Liver (tissue), 9 donors: Measurements from ENCODE around the gene OR13C4. TPM values are rescaled to one million over a fixed set of nuclear protein-coding genes. Genes with fewer than 3 reads are reported as not detected.

Experiments
- DNase-seq: peaks from one replicate; pipeline ENCODE4 v3.0.0-alpha.2; 2017; ENCODE audit warnings: low spot score
- H3K27ac ChIP-seq, 2 donors: one replicate each; pipeline ENCODE4 v1.7.0; 2013; ENCODE audit warnings: inconsistent platforms in 2 of 2, low read length in 2 of 2, control low read depth in 1 of 2, low read depth in 1 of 2, mild to moderate bottlenecking in 1 of 2
- H3K27me3 ChIP-seq, 4 donors: one replicate each; pipeline versions ENCODE4 v1.6.1 to v1.7.0; 2013; ENCODE audit warnings: low read length in 3 of 4, inconsistent platforms in 1 of 4, mild to moderate bottlenecking in 1 of 4, moderate library complexity in 1 of 4; ENCODE audit not compliant: control insufficient read depth in 4 of 4, insufficient read depth in 4 of 4
- H3K36me3 ChIP-seq, 4 donors: one replicate each; pipeline versions ENCODE4 v1.6.1 to v1.7.0; 2013; ENCODE audit warnings: low read length in 3 of 4, mild to moderate bottlenecking in 3 of 4, low read depth in 1 of 4, moderate library complexity in 1 of 4; ENCODE audit not compliant: control insufficient read depth in 4 of 4, insufficient read depth in 3 of 4
- H3K4me1 ChIP-seq, 4 donors: one replicate each; pipeline versions ENCODE4 v1.6.1 to v1.7.0; 2013; ENCODE audit warnings: low read length in 3 of 4, mild to moderate bottlenecking in 3 of 4, moderate library complexity in 1 of 4; ENCODE audit not compliant: control insufficient read depth in 4 of 4, insufficient read depth in 4 of 4
- H3K4me3 ChIP-seq, 3 donors: one replicate each; pipeline versions ENCODE4 v1.6.1 to v1.7.0; 2013; ENCODE audit warnings: low read length in 3 of 3, control low read depth in 1 of 3, low read depth in 1 of 3, mild to moderate bottlenecking in 1 of 3
- H3K9ac ChIP-seq, 2 donors: one replicate each; pipeline ENCODE4 v1.7.0; 2013; ENCODE audit warnings: low read length in 2 of 2, mild to moderate bottlenecking in 2 of 2, moderate library complexity in 2 of 2, control low read depth in 1 of 2, low read depth in 1 of 2
- H3K9me3 ChIP-seq, 4 donors: one replicate each; pipeline versions ENCODE4 v1.6.1 to v1.7.0; 2013; ENCODE audit warnings: low read length in 3 of 4; ENCODE audit not compliant: control insufficient read depth in 4 of 4
- ATF3 ChIP-seq: IDR thresholded peaks from 2 replicates; pipeline ENCODE4 v1.6.1; 2016; ENCODE audit warnings: antibody characterized with exemption
- CTCF ChIP-seq: fragments of 150-350 bp; IDR thresholded peaks from 2 replicates; pipeline ENCODE4 v1.5.1; 2017; ENCODE audit warnings: improper control_type of control experiment, low read depth, low read length; ENCODE audit not compliant: missing input control
- EGR1 ChIP-seq, 2 donors: IDR thresholded peaks; 2 replicates each; pipeline ENCODE4 v1.6.1; 2016 to 2018; ENCODE audit warnings: antibody characterized with exemption in 2 of 2, low read depth in 2 of 2
- FOXA1 ChIP-seq: IDR thresholded peaks from 2 replicates; pipeline ENCODE4 v1.6.1; 2016; ENCODE audit warnings: antibody characterized with exemption
- FOXA2 ChIP-seq: IDR thresholded peaks from 2 replicates; pipeline ENCODE4 v1.6.1; 2016; ENCODE audit warnings: antibody characterized with exemption
- GABPA ChIP-seq, 2 donors: IDR thresholded peaks in 1 of 2; conservative IDR thresholded peaks in 1 of 2; 2 replicates each; pipeline ENCODE4 v1.6.1; 2016; ENCODE audit warnings: antibody characterized with exemption in 2 of 2, mild to moderate bottlenecking in 1 of 2, moderate library complexity in 1 of 2
- HNF4A ChIP-seq, 2 donors: conservative IDR thresholded peaks; 2 replicates each; pipeline ENCODE4 v1.6.1; 2016; ENCODE audit warnings: antibody characterized with exemption in 2 of 2, mild to moderate bottlenecking in 2 of 2
- HNF4G ChIP-seq: IDR thresholded peaks from 2 replicates; pipeline ENCODE4 v1.6.1; 2016; ENCODE audit warnings: antibody characterized with exemption
- JUND ChIP-seq, 2 donors: IDR thresholded peaks; 2 replicates each; pipeline ENCODE4 v1.6.1; 2016; ENCODE audit warnings: antibody characterized with exemption in 2 of 2
- MAX ChIP-seq: IDR thresholded peaks from 2 replicates; pipeline ENCODE4 v1.6.1; 2016; ENCODE audit warnings: antibody characterized with exemption
- NR2F2 ChIP-seq: IDR thresholded peaks from 2 replicates; pipeline ENCODE4 v1.6.1; 2016; ENCODE audit warnings: antibody characterized with exemption
- RAD21 ChIP-seq, 2 donors: IDR thresholded peaks; 2 replicates each; pipeline ENCODE4 v1.6.1; 2016; ENCODE audit warnings: antibody characterized with exemption in 2 of 2, mild to moderate bottlenecking in 2 of 2
- REST ChIP-seq: IDR thresholded peaks from 2 replicates; pipeline ENCODE4 v1.6.1; 2016; ENCODE audit warnings: antibody characterized with exemption, mild to moderate bottlenecking
- RXRA ChIP-seq, 2 donors: IDR thresholded peaks; 2 replicates each; pipeline ENCODE4 v1.6.1; 2017 to 2018; ENCODE audit warnings: antibody characterized with exemption in 2 of 2, mild to moderate bottlenecking in 1 of 2
- SP1 ChIP-seq: IDR thresholded peaks from 2 replicates; pipeline ENCODE4 v1.6.1; 2018; ENCODE audit warnings: antibody characterized with exemption, mild to moderate bottlenecking
- TAF1 ChIP-seq: conservative IDR thresholded peaks from 2 replicates; pipeline ENCODE4 v1.6.1; 2016; ENCODE audit warnings: antibody characterized with exemption, mild to moderate bottlenecking
- YY1 ChIP-seq: IDR thresholded peaks from 2 replicates; pipeline ENCODE4 v1.6.1; 2016; ENCODE audit warnings: antibody characterized with exemption, mild to moderate bottlenecking
- ZBTB33 ChIP-seq: IDR thresholded peaks from 2 replicates; pipeline ENCODE4 v1.6.1; 2016; ENCODE audit warnings: antibody characterized with exemption
- WGBS: extraction: QIAGEN DNeasy Blood & Tissue Kit; methylation state at CpG from one replicate; pipeline ENCODE4 v1.1.7; 2013; 5-methylcytosine and 5-hydroxymethylcytosine counted together
- polyA plus RNA-seq, 2 donors: library from polyadenylated mRNA; stranded (reverse) in 1 of 2; unstranded in 1 of 2; fragments of 200-250 nt in 1 of 2; fragments of >200 nt in 1 of 2; fragmentation: Nextera tagmentation in 1 of 2; extraction: Ambion mirVana in 1 of 2; gene quantifications; one replicate each; pipeline versions ENCODE4 v1.2.1 to v1.2.3, GENCODE V29; 2013 to 2015
- total RNA-seq, 2 donors: library from RNA; depleted of rRNA; stranded (reverse); fragments of >200 nt; gene quantifications; one replicate each; pipeline ENCODE4 v1.2.3, GENCODE V29; 2014
- donor health status: healthy.
- donor health status: healthy.
- donor health status: healthy.
- donor health status: healthy.
- donor health status: healthy.

OR13C4 gene
- total and polyA plus RNA-seq, 4 donors = 0.14 to 0.17 TPM; not detected in 2

GRCh38 chr9:104514901-104515300 lies 12.1 kb downstream of the OR13C4 start:
- Histone ChIP-seq H3K4me1 (no peaks in the 10 kb centered on the region), H3K9ac (no peak overlapping the region), H3K27ac (no peak overlapping the region), H3K4me3 (no peak overlapping the region), H3K9me3 (peaks cover 0 to 1% (median 0%) of the 10 kb centered on the region in 4 donors), H3K27me3 (no peaks in the 10 kb centered on the region), H3K36me3 (no peaks in the 10 kb centered on the region)
- no peak for DNase-seq
- TF ChIP-seq JUND (IDR thresholded peaks at IDR 0.05) = no peak
- no peak for TF ChIP-seq REST
- no peak for TF ChIP-seq GABPA (IDR thresholded peaks at IDR 0.05 in 1 of 2, conservative IDR thresholded peaks at IDR 0.05 in 1 of 2)
- no peak for TF ChIP-seq SP1
- no peak for TF ChIP-seq EGR1 (IDR thresholded peaks at IDR 0.05; ENCODE audit: low read depth in 2 of 2)
- TF ChIP-seq NR2F2 = no peak
- TF ChIP-seq FOXA2 = no peak
- no peak for TF ChIP-seq RXRA (IDR thresholded peaks at IDR 0.05)
- no peak for TF ChIP-seq HNF4G
- TF ChIP-seq MAX = no peak
- no peak for TF ChIP-seq CTCF
- no peak for TF ChIP-seq RAD21 (IDR thresholded peaks at IDR 0.05)
- TF ChIP-seq YY1 = no peak
- TF ChIP-seq ZBTB33 = no peak
- no peak for TF ChIP-seq FOXA1
- WGBS = 71% methylated on average over 5 of the region's 5 CpGs

GRCh38 chr9:104506565-104506964 lies 20.4 kb downstream of the OR13C4 start:
- Histone ChIP-seq H3K36me3 (no peaks in the 10 kb centered on the region), H3K4me1 (no peaks in the 10 kb centered on the region), H3K27me3 (no peaks in the 10 kb centered on the region), H3K9ac (no peak overlapping the region), H3K27ac (no peak overlapping the region), H3K9me3 (no peaks in the 10 kb centered on the region), H3K4me3 (no peak overlapping the region)
- no peak for TF ChIP-seq JUND (IDR thresholded peaks at IDR 0.05)
- TF ChIP-seq ZBTB33 = no peak
- TF ChIP-seq TAF1 = no peak
- TF ChIP-seq GABPA (IDR thresholded peaks at IDR 0.05 in 1 of 2, conservative IDR thresholded peaks at IDR 0.05 in 1 of 2) = no peak
- no peak for TF ChIP-seq YY1
- no peak for TF ChIP-seq MAX
- TF ChIP-seq ATF3 = no peak
- no peak for TF ChIP-seq RXRA (IDR thresholded peaks at IDR 0.05)
- no peak for TF ChIP-seq FOXA1
- TF ChIP-seq HNF4A (conservative IDR thresholded peaks at IDR 0.05) = no peak
- TF ChIP-seq HNF4G = no peak
- no peak for TF ChIP-seq EGR1 (IDR thresholded peaks at IDR 0.05; ENCODE audit: low read depth in 2 of 2)
- TF ChIP-seq REST = no peak
- no peak for DNase-seq
